RPMI8226 (cell line): ENCODE results near the gene POFUT2.
A peak's percentile ranks its signal among the peaks of the same experiment; 100 is the strongest.
"Not testable (repeated sequence)": the region's sequence is repeated elsewhere in the genome, so short reads cannot be mapped to it uniquely, and the experiment has no call there.

ENCODE experiments used
- DNase-seq: peaks from one replicate; pipeline ENCODE4 v3.0.0-alpha.2; 2015

The POFUT2 gene

DNA sequence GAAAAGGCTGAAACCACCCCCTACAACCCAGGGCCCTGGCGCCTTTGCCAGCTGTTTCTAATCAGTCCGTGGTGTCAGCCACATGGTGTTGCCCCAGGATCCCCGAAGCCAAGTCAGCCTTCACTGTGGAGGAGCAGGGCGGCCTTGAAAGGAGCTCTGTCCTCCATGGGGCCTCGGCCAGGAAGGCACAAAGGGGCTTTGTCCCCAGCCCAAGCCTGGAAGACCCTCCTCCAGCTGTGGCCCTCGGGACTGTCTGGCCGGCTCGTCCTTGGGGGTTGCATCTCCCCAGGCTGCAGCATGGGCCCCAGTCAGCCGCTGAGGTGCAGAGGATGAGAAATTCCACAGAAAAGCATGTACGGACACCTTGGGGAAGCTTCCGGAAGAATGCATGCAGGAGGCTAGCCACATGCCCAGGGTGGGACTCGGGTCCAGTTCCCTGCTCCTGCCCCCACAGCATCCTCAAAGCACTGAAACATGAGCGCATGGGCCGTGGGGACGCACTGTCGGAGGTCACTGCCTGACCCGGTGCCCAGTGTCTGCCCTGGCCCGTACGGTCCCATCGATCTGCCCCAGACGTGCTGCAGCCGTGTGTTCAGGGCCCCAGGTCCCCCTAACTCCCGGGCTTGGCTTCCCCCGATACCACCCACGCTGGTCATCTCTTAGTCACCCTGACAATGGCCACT lies 38.6 kb upstream of the POFUT2 start:
- DNase-seq: peak; percentile 50

DNA sequence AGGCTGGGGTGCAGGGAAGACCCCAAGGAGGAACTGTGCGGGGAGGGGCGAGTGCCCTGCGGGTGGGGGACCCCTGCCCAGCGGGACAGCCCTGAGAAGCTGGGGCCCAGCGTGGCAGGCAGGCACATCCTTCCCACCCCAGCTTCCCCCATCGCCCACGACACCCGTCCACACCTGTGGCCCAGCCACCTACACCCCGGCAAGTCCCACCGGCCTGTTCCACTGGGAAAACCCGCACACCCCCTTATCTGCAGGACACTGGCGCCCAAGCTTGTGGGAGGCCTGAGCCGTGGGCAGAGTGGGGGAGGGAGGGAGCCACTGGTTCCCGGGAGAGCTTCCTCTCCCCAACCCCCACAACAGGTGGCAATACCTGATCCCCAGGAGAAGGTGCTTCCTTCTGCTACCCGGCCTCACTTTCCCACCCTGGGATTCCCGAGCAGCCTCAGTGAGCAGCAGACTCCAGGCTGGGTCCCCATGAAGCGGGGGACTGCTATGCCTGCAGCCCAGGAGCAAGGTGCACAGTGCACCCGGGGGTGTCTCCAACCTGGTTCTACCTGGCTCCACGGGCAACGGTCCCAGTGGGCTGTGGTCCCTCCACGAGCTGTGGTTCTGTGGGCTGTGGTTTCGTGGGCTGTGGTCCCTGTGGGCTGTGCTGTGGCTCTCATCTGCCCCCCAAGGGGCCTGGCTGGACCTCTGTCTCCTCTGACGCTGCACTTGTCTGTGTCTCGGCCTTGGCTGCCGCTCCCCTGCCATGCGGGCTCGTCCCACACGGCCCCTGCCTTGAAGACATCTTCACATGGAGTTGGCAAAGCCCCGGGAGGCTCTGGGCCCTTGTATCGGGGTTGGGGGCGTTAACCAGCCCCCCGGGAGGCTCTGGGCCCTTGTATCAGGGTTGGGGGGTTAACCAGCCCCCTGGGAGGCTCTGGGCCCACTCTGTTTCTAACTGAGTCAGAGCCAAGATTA lies 37.8 kb upstream of the POFUT2 start:
- DNase-seq: no peak

- DNase-seq: no peak
Observed at GRCh38 chr21:45324489-45325205, 37.0 kb upstream of the POFUT2 start.

DNA sequence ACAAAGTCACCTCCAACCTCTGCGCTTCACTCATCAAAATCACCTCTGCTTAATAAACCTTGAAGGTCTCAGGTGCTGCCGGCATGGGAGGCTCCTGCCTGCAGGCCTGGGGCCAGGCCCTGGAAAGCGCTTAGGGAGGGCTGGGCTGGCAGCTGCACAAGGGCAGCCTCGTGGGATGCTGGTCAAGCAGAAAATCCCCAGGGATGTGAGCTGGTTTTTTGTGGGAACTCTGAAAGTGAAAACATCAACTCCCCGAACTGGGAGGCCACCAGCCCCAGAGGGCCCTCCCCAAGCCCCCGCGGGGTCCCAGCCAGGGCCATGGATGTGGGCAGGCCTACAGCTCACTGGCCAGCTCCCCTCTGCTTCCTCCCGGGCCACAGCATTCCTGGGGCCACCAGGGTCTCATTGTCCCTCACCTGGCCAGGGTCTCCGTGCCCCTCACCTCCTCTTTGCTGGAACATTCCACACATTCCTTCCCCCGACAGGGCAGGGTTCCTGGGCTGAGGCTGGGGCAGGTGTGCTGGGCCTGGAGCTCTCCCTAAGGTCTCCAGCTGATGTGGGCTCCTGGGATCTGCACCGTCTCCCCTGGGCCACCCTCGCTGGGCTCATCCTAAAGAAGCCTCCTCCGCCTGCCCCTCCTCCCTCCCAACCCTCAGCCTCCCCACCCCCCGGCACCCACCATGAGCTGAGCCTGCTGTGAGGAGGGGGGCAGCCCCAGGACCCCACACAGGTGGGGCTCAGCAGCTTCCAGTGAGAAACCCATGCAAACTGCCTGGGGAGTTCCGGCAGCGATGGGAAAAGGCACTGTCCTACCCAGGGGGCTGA lies 36.0 kb upstream of the POFUT2 start:
- no peak for DNase-seq

GRCh38 chr21:45322960-45323461 lies 35.3 kb upstream of the POFUT2 start:
- DNase-seq: no peak

DNA sequence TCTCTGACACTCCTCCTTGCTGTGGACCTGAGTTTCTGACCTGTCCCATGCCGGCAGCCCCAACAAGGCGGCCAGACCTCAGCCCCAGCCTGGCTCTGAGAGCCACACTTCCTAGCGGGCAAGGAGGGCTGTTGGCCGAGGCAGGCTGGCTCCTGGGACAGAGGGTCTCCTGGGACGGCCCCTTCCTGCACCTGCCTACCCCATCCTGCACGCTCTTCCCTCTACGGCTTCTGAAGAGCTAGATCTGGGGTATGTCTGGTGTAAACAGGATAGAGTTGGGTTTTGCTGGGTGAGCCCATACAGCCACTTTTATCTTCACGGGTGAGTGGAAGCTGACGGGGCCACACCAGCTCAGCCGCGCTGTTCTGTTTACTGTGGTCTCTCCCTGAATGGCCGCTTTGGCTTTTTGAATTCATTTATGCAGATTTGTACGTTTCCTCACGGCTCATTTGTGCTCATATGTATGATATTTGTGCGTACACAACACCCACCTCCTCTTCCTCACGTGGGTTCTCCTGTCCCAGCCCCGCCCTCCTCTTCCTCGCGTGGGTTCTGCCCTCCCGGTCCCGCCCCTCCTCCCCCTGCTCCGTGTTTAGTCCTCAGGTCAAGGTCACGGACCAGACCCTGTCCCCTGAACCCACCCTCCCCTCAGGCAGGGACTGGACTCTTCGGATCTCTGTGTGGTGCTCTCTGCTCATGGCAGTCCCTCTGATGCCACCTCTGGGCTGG lies 34.7 kb upstream of the POFUT2 start:
- no peak for DNase-seq

- peak; percentile 79 for DNase-seq
Observed at GRCh38 chr21:45320261-45321025, 32.7 kb upstream of the POFUT2 start.

DNA sequence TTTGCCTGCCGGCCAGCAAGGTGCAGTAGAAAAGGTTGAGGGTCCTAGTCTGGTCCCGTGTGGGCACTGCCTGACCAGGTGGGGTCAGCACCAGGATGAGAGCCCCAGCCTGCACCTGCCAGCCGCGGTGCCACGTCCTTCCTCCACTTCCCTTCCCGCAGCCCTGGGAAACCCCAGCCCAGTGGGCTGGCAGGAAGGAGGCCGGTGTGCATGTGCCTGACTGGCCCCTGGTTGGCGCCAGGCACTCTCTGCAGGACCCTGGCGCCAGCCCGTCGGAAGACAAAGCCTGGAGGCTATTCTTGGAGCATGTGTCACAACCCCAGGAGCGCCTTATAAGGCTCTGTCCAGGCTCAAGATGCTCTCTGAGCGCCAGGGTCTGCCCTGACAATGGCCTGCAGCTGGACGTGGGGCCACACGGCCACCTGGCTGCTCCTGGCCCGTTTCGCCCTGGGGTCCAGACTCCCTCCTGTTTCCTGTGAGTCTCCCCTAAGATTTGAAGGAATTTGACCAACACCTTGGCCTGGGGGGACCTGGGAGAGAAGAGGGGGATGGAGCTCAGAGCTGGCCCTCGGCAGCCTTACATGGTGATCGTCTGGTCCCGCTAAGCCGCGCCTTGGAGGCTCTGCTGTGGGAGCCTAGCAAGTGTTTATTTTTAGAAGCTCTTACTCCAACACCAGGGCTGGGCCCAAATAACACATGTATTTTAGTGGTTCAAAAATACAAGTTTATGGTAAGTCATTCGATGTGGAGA lies 31.9 kb upstream of the POFUT2 start:
- DNase-seq: peak; percentile 56

DNA sequence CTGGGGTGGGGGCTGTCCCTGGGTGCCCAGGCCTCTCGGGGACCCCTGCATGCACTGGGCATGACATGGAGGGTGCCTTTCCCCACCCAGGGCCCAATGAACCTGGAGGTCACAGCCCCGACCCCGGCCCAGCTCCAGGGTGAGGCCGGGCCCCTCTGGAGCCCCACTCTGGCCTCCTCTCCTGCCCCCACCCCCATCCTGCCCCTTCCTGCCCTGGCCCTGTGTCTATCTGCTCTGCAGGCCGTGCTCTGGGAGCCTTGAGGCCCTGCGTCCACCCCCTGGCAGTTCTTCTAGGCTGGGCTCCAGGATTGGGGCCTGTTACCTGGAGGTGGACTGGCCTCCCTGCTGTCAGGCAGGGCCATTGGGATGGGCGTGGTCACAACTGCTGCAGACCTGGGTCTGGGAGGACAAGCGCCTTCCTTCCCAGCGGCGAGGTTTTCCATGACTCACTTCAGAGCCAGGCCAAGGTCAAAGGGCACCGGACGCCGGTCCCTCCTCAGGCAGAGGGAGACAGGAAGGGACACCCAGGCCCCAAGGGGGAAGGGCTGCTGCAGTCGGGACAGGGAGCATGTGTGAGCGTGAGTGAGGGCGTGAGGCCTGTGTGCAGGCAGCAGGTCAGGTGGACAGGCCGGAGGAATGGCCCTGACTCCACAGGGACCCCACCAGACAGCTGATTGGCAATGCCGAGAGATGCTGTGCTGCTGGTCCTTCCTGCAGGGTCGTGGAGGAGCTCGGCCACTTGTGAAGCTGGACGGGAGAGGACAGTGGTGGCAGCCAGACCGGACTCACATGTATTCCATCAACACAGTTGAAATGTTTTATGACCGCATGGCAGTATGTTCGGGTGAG lies 31.1 kb upstream of the POFUT2 start:
- DNase-seq: no peak

GRCh38 chr21:45318146-45318555 lies 30.5 kb upstream of the POFUT2 start:
- DNase-seq: no peak

DNA sequence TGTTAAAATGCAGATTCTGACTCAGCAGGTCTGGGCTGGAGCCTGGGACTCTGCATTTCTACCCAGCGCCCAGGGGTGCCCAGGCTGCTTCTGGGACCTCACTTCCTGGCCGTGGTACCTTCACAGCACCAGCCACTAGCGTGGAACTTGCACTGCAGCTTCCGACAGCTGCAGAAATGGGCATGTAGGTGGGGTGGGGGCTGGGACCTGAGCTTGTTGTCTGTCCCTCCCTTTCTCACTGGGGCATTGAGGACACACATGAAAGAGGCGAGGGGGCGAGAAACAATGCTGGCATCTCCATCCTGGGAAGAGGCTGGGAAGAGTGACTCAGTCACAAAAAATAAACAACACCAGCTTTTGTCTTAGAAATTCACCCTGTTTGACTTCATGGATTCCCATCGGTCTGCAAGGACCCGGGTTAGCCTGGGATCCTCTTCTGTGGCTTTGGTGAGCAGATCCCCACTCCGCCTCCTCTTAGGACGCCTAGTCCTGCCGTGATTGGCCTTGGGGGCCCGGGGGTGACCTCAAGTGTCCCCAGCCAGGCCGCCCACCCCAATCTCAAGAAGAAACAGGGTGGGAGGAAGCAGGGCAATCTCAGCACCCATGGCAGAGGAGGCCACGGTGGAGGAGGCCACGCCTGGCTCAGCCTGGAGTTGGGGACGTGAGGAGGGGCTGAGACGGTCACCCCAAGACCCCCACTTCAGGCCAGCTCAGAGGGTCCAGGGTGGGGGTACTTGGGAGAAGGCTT lies 29.9 kb upstream of the POFUT2 start:
- no peak for DNase-seq

DNA sequence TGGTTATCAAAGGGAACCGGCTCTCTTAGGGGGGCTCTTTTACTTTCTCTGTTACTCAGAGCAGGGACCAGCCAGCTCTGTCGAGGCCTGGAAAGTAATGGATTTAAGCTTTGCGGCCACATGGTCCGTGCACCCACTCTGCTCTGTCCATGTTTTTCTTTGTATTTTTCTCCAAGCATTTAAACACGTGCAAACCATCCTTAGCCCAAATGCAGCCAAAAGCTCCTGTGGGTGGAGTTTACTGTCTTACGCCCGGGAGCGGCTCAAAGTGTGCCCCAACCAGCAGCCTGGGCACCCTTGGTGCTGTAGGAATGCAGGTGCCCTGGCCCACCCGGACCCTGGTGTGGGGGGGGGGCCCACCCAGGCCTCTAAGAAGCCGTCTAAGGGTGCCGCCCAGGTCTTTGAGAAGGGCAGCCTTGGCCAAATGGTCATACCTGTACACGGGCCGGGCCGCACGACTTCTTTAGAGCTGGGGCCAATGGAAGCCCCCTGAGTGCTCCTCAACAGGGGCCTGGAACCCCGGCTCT lies 29.2 kb upstream of the POFUT2 start:
- no peak for DNase-seq

GRCh38 chr21:45315676-45316470 lies 28.2 kb upstream of the POFUT2 start:
- DNase-seq: not testable (repeated sequence)

DNA sequence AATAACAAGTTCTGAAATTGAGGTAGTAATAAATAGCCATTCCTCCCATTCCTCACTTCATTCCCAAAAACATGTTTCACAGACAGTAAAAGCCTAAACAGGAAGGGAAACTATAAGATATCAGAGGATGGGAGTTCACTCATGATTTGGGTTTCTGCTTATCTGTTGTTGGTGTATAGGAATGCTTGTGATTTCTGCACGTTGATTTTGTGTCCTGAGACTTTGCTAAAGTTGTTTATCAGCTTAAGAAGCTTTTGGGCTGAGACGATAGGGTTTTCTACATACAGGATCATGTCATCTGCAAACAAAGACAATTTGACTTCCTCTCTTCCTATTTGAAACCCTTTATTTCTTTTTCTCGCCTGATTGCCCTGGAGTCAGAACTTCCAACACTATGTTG lies 26.0 kb upstream of the POFUT2 start:
- DNase-seq: no peak

DNA sequence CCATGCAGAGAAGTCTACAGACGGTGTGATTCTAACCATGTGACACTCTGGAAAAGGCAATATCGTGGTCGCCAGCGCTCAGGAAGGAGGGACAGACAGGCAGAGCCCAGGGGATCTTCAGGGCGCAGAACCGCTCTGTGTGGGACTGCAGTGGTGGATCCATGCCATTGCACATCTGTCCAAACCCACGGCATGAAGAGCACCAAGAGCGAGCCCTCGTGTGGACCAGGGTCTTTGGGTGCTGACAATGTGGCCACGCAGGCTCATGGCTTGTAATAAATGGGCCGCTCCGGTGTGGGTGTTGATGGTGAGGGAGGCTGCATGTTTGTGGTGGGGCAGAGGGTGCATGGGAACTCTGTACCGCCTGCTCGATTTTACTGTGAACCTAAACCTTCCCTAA lies 25.3 kb upstream of the POFUT2 start:
- DNase-seq: no peak

DNA sequence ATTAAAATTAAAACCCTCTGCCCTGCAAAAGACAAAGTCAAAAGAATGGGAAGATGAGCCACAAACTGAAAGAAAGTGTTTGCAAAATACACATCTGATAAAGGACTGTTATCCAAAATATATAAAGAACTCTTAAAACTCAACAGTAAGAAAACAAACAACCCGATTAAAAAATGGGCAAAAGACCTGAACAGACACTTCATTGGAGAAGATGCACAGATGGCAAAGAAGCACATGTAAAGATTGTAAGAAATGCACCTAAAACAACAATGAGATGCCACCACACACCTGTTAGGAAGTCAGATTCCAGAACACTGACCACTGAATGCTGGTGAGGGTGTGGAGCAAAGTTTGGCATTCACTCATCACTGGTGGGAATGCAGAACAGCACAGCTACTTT lies 24.6 kb upstream of the POFUT2 start:
- no peak for DNase-seq

DNA sequence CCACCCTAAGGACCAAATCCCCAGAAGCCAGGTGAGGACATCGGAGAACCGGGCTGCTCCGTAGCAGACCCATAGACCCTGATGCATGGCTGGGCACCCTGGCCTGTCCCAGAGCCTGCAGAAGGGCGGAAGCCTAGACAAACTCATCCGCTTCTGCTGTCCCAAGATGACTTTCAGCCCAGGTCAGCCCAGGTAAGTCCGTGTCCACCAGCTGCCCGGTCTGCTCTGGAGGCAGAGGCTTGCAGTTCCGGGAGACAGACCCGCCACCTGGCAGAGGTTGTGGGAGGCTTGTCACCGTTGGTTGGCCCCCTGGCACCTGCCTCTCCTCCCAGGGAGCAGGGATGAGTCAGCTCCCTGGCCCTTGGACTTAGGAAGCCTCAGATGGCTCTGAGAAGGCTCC lies 22.8 kb upstream of the POFUT2 start:
- no peak for DNase-seq
